SKM-1 treated with dmso at 0.1 percent for 144 hours (cell line): ENCODE results near the gene INF2.
"Not testable (repeated sequence)": the region's sequence is repeated elsewhere in the genome, so short reads cannot be mapped to it uniquely, and the experiment has no call there.

ENCODE experiments used
- DNase-seq: peaks from one replicate; lab custom pipeline; 2025; ENCODE audit not compliant: unreplicated experiment; lab: John Stamatoyannopoulos, UW

Gene INF2

GRCh38 chr14:104656014-104656714 is 33.3 kb upstream of the INF2 start:
- no peak for DNase-seq

- no peak for DNase-seq
These were observed 32.3 kb upstream of the INF2 start for GRCh38 chr14:104657101-104657524.

- no peak for DNase-seq
These were observed 31.7 kb upstream of the INF2 start for GRCh38 chr14:104657563-104658324.

- no peak for DNase-seq
These were observed 31.1 kb upstream of the INF2 start for GRCh38 chr14:104658325-104658712.

GRCh38 chr14:104659146-104659545 is 30.3 kb upstream of the INF2 start:
- DNase-seq, result no peak

GRCh38 chr14:104659764-104660523 is 29.5 kb upstream of the INF2 start:
- DNase-seq, result no peak

- no peak for DNase-seq
These were observed 28.8 kb upstream of the INF2 start for GRCh38 chr14:104660597-104660996.

- no peak for DNase-seq
These were observed 28.3 kb upstream of the INF2 start for GRCh38 chr14:104661086-104661485.

GRCh38 chr14:104661528-104662157 is 27.8 kb upstream of the INF2 start:
- not testable (repeated sequence) for DNase-seq

- not testable (repeated sequence) for DNase-seq
These were observed 26.9 kb upstream of the INF2 start for GRCh38 chr14:104662472-104662871.

- no peak for DNase-seq
These were observed 25.3 kb upstream of the INF2 start for GRCh38 chr14:104664107-104664506.

- no peak for DNase-seq
These were observed 24.8 kb upstream of the INF2 start for GRCh38 chr14:104664588-104664987.

GRCh38 chr14:104665114-104665656 is 24.2 kb upstream of the INF2 start:
- no peak for DNase-seq

GRCh38 chr14:104665657-104666522 is 23.5 kb upstream of the INF2 start:
- no peak for DNase-seq

- DNase-seq, result not testable (repeated sequence)
These were observed 22.9 kb upstream of the INF2 start for GRCh38 chr14:104666523-104666895.

GRCh38 chr14:104666981-104667380 is 22.4 kb upstream of the INF2 start:
- DNase-seq, result no peak

- no peak for DNase-seq
These were observed 19.7 kb upstream of the INF2 start for GRCh38 chr14:104669697-104670096.

GRCh38 chr14:104671330-104671977 is 18.0 kb upstream of the INF2 start:
- not testable (repeated sequence) for DNase-seq

- DNase-seq, result not testable (repeated sequence)
These were observed 17.3 kb upstream of the INF2 start for GRCh38 chr14:104672119-104672518.

- DNase-seq, result no peak
These were observed 15.9 kb upstream of the INF2 start for GRCh38 chr14:104673481-104673880.
